NCI-H2107 (cell line): ENCODE results near the gene TMEM269.

ENCODE experiments used
- DNase-seq: peaks from one replicate; lab custom pipeline; 2025; lab: John Stamatoyannopoulos, UW

The TMEM269 gene

GRCh38 chr1:42822800-42823392 is 38.1 kb downstream of the TMEM269 start:
- no peak for DNase-seq

- no peak for DNase-seq
These were observed 39.8 kb downstream of the TMEM269 start for GRCh38 chr1:42824481-42825035.

GRCh38 chr1:42825036-42825851 is 40.5 kb downstream of the TMEM269 start:
- no peak for DNase-seq

- DNase-seq: no peak
These were observed 45.8 kb downstream of the TMEM269 start for GRCh38 chr1:42830631-42831030.

GRCh38 chr1:42831273-42831672 is 46.5 kb downstream of the TMEM269 start:
- no peak for DNase-seq

- DNase-seq: no peak
These were observed 48.0 kb downstream of the TMEM269 start for GRCh38 chr1:42832641-42833240.

- DNase-seq: no peak
These were observed 49.2 kb downstream of the TMEM269 start for GRCh38 chr1:42833981-42834380.

- no peak for DNase-seq
These were observed 50.0 kb downstream of the TMEM269 start for GRCh38 chr1:42834803-42835202.

GRCh38 chr1:42835422-42835821 is 50.6 kb downstream of the TMEM269 start:
- no peak for DNase-seq

GRCh38 chr1:42837709-42838108 is 52.9 kb downstream of the TMEM269 start:
- DNase-seq: no peak

GRCh38 chr1:42838482-42839190 is 53.8 kb downstream of the TMEM269 start:
- DNase-seq: no peak

- DNase-seq: no peak
These were observed 56.2 kb downstream of the TMEM269 start for GRCh38 chr1:42841010-42841409.

GRCh38 chr1:42841440-42842147 is 56.8 kb downstream of the TMEM269 start:
- DNase-seq: no peak

GRCh38 chr1:42844592-42845140 is 59.9 kb downstream of the TMEM269 start:
- DNase-seq: no peak

- DNase-seq: no peak
These were observed 60.4 kb downstream of the TMEM269 start for GRCh38 chr1:42845193-42845592.

GRCh38 chr1:42845866-42846256 is 61.1 kb downstream of the TMEM269 start:
- DNase-seq: no peak

- DNase-seq: peak; percentile 93
These were observed 61.7 kb downstream of the TMEM269 start, which contains the start of gene ZNF691 for GRCh38 chr1:42846257-42847110. Gene ZNF691 (plus strand): TSS chr1:42846613. CDS start chr1:42849659, 3,046 bp downstream.

GRCh38 chr1:42847111-42847595 is 62.4 kb downstream of the TMEM269 start:
- no peak for DNase-seq

- no peak for DNase-seq
These were observed 63.1 kb downstream of the TMEM269 start for GRCh38 chr1:42847721-42848460.
